Measurements from ENCODE around the gene SPIN2A.
"Not testable (repeated sequence)": the region's sequence is repeated elsewhere in the genome, so short reads cannot be mapped to it uniquely, and the experiment has no call there.

SPIN2A gene

GRCh38 chrX:57102918-57103317, 34.3 kb downstream of the SPIN2A start:
- DNase-seq (ENCODE audit: low read depth): not testable (repeated sequence)
